H1 (cell line): ENCODE data around the gene PEX12. TPM values are rescaled to one million over a fixed set of nuclear protein-coding genes. Genes with fewer than 3 reads are reported as not detected.

Source experiments
- CTCF ChIA-PET: fragments of 300-600 bp; sonication (Branson Sonifier 250); formaldehyde crosslinking; loops from one replicate; lab custom pipeline; 2021; ENCODE audit not compliant: partially characterized antibody; lab: Charles Lee
- POLR2A ChIA-PET: fragments of 300-600 bp; sonication (Branson Sonifier 250); formaldehyde crosslinking; loops from one replicate; lab custom pipeline; 2021; ENCODE audit warnings: inconsistent platforms; ENCODE audit not compliant: partially characterized antibody; lab: Charles Lee
- DNase-seq, 2 experiments: peaks; one replicate each; pipeline versions ENCODE4 v3.0.0 to v3.0.0-alpha.2; 2010 to 2022; ENCODE audit warnings: low spot score in 2 of 2, low read depth in 1 of 2, mixed read lengths in 1 of 2
- FAIRE-seq: peaks from 2 replicates; lab custom pipeline; 2011; peaks lifted over from hg19 to GRCh38; lab: Jason Lieb, UNC
- H2AFZ ChIP-seq: 2 replicates; pipeline ENCODE4 v1.8.1; 2012; ENCODE audit warnings: low read length, inconsistent platforms
- H2AK5ac ChIP-seq: 2 replicates; pipeline ENCODE4 v1.6.1; 2013; ENCODE audit warnings: low read depth, low read length
- H2BK120ac ChIP-seq: replicated peaks from 2 replicates; pipeline ENCODE3; 2013; ENCODE audit warnings: low read depth, low read length, inconsistent platforms
- H2BK12ac ChIP-seq: 2 replicates; pipeline ENCODE4 v1.6.1; 2013; ENCODE audit warnings: low read depth, low read length
- H2BK15ac ChIP-seq: 2 replicates; pipeline ENCODE4 v1.6.1; 2013; ENCODE audit warnings: low read length
- H2BK20ac ChIP-seq: 2 replicates; pipeline ENCODE4 v1.6.1; 2013; ENCODE audit warnings: low read length
- H2BK5ac ChIP-seq: 2 replicates; pipeline ENCODE4 v1.6.1; 2013; ENCODE audit warnings: low read depth, low read length
- H3K14ac ChIP-seq: 2 replicates; pipeline ENCODE4 v1.6.1; 2013; ENCODE audit warnings: inconsistent platforms; ENCODE audit not compliant: insufficient read length
- H3K18ac ChIP-seq: 2 replicates; pipeline ENCODE4 v1.6.1; 2013; ENCODE audit warnings: low read length; ENCODE audit errors: extremely low read depth
- H3K23ac ChIP-seq: 2 replicates; pipeline ENCODE4 v1.6.1; 2013; ENCODE audit warnings: inconsistent platforms; ENCODE audit not compliant: insufficient read length
- H3K23me2 ChIP-seq: 2 replicates; pipeline ENCODE4 v1.6.1; 2013; ENCODE audit warnings: low read depth, low read length
- H3K27ac ChIP-seq: 2 replicates; pipeline ENCODE4 v1.6.1; 2011; ENCODE audit warnings: low read depth, low read length, inconsistent platforms
- H3K27me3 ChIP-seq, 4 experiments: replicated peaks in 1 of 4; 1 replicate in 1 of 4; 2 replicates in 3 of 4; pipeline versions ENCODE4 v1.6.1 to v1.8.1; 2011 to 2013; ENCODE audit warnings: low read length in 3 of 4, mild to moderate bottlenecking in 3 of 4, inconsistent platforms in 2 of 4, mixed read lengths in 2 of 4, moderate library complexity in 1 of 4; ENCODE audit not compliant: control insufficient read depth in 3 of 4, insufficient read depth in 3 of 4; ENCODE audit errors: extremely low read depth in 1 of 4
- H3K36me3 ChIP-seq, 4 experiments: 2 replicates each; pipeline versions ENCODE4 v1.6.1 to v1.8.1; 2011 to 2013; ENCODE audit warnings: mild to moderate bottlenecking in 4 of 4, low read length in 3 of 4, moderate library complexity in 2 of 4, control low read depth in 1 of 4, inconsistent platforms in 1 of 4; ENCODE audit not compliant: insufficient read depth in 4 of 4, control insufficient read depth in 2 of 4
- H3K4ac ChIP-seq: replicated peaks from 2 replicates; pipeline ENCODE3; 2013; ENCODE audit warnings: low read length, low read depth, mixed read lengths, inconsistent platforms; ENCODE audit not compliant: insufficient read length
- H3K4me1 ChIP-seq, 4 experiments: replicated peaks in 1 of 4; 1 replicate in 1 of 4; 2 replicates in 3 of 4; pipeline versions ENCODE4 v1.6.1 to v1.8.1; 2011 to 2013; ENCODE audit warnings: low read length in 3 of 4, inconsistent platforms in 2 of 4, mixed read lengths in 1 of 4; ENCODE audit not compliant: insufficient read depth in 4 of 4, control insufficient read depth in 3 of 4
- H3K4me2 ChIP-seq, 2 experiments: 2 replicates each; pipeline versions ENCODE4 v1.6.1 to v1.8.1; 2011 to 2013; ENCODE audit warnings: low read depth in 2 of 2, low read length in 2 of 2, control low read depth in 1 of 2, inconsistent platforms in 1 of 2, mild to moderate bottlenecking in 1 of 2; ENCODE audit not compliant: insufficient read depth in 1 of 2
- H3K4me3 ChIP-seq, 4 experiments: fragments of 200-600, 300-600 bp in 1 of 4; sonication (generic), shearing (Covaris generic), sonication (Bioruptor Twin) in 1 of 4; 2 replicates each; pipeline versions ENCODE4 v1.5.1 to v1.8.1; 2011 to 2016; ENCODE audit warnings: low read length in 4 of 4, low read depth in 3 of 4, control low read depth in 2 of 4, inconsistent platforms in 2 of 4, mild to moderate bottlenecking in 2 of 4, mixed read lengths in 1 of 4, moderate library complexity in 1 of 4; ENCODE audit not compliant: insufficient read depth in 2 of 4; ENCODE audit errors: extremely low read depth in 1 of 4
- H3K56ac ChIP-seq: replicated peaks from 2 replicates; pipeline ENCODE3; 2013; ENCODE audit warnings: low read depth, mild to moderate bottlenecking, mixed read lengths, low read length, inconsistent platforms; ENCODE audit not compliant: insufficient read length
- H3K79me1 ChIP-seq: 2 replicates; pipeline ENCODE4 v1.6.1; 2013; ENCODE audit warnings: low read depth, low read length, control low read depth
- H3K79me2 ChIP-seq, 2 experiments: 2 replicates each; pipeline versions ENCODE4 v1.6.1 to v1.8.1; 2012 to 2013; ENCODE audit warnings: low read length in 2 of 2, mild to moderate bottlenecking in 2 of 2, inconsistent platforms in 1 of 2; ENCODE audit not compliant: insufficient read depth in 2 of 2, control insufficient read depth in 1 of 2
- H3K9ac ChIP-seq, 4 experiments: replicated peaks in 1 of 4; 1 replicate in 1 of 4; 2 replicates in 3 of 4; pipeline versions ENCODE4 v1.6.1 to v1.8.1; 2011 to 2013; ENCODE audit warnings: low read depth in 3 of 4, low read length in 3 of 4, control low read depth in 2 of 4, mild to moderate bottlenecking in 2 of 4, moderate library complexity in 2 of 4, inconsistent platforms in 1 of 4; ENCODE audit errors: extremely low read depth in 1 of 4
- H3K9me3 ChIP-seq, 2 experiments: 2 replicates each; pipeline versions ENCODE4 v1.6.1 to v1.8.1; 2012 to 2013; ENCODE audit warnings: mild to moderate bottlenecking in 2 of 2, moderate library complexity in 2 of 2, control low read depth in 1 of 2, inconsistent platforms in 1 of 2, low read depth in 1 of 2, low read length in 1 of 2, mixed read lengths in 1 of 2; ENCODE audit not compliant: insufficient read depth in 2 of 2
- H4K20me1 ChIP-seq, 2 experiments: replicated peaks in 1 of 2; 2 replicates each; pipeline versions ENCODE3 to v1.8.1; 2011 to 2013; ENCODE audit warnings: inconsistent platforms in 2 of 2, low read length in 2 of 2, mild to moderate bottlenecking in 1 of 2; ENCODE audit not compliant: insufficient read depth in 2 of 2, control insufficient read depth in 1 of 2
- H4K5ac ChIP-seq: 2 replicates; pipeline ENCODE4 v1.6.1; 2013; ENCODE audit warnings: low read length, low read depth, mixed read lengths, inconsistent platforms; ENCODE audit not compliant: insufficient read length
- H4K8ac ChIP-seq: 2 replicates; pipeline ENCODE4 v1.8.0; 2013; ENCODE audit warnings: mild to moderate bottlenecking, moderate library complexity, low read length, inconsistent platforms; ENCODE audit not compliant: insufficient read depth; ENCODE audit errors: extremely low read depth
- H4K91ac ChIP-seq: replicated peaks from 2 replicates; pipeline ENCODE3; 2013; ENCODE audit warnings: low read length, mixed read lengths, inconsistent platforms; ENCODE audit not compliant: insufficient read length
- CREB1 ChIP-seq: IDR thresholded peaks from 2 replicates; pipeline ENCODE4 v1.6.1; 2012; ENCODE audit warnings: inconsistent platforms
- EZH2 ChIP-seq: fragments of 200-600 bp; sonication (generic); IDR thresholded peaks from 2 replicates; pipeline ENCODE4 v1.7.1; 2012; ENCODE audit warnings: low read depth, mild to moderate bottlenecking, moderate library complexity, low read length, inconsistent platforms; ENCODE audit not compliant: severe bottlenecking
- GABPA ChIP-seq: IDR thresholded peaks from 2 replicates; pipeline ENCODE4 v1.6.1; 2011; ENCODE audit warnings: mild to moderate bottlenecking, low read length, moderate library complexity, borderline replicate concordance; ENCODE audit not compliant: insufficient read depth
- KDM4A ChIP-seq: IDR thresholded peaks from one replicate; pipeline ENCODE4 v1.7.1; 2012; ENCODE audit warnings: low read depth, mild to moderate bottlenecking, moderate library complexity, low read length, inconsistent platforms; ENCODE audit not compliant: severe bottlenecking
- RBBP5 ChIP-seq: IDR thresholded peaks from 2 replicates; pipeline ENCODE4 v1.7.1; 2012; ENCODE audit warnings: low read depth, mild to moderate bottlenecking, inconsistent platforms, low read length, moderate library complexity, borderline replicate concordance
- RXRA ChIP-seq: IDR thresholded peaks from 2 replicates; pipeline ENCODE4 v1.6.1; 2011; ENCODE audit warnings: low read depth, mild to moderate bottlenecking, low read length, moderate library complexity; ENCODE audit not compliant: insufficient read depth
- WGBS, 2 experiments: shearing (Covaris generic) in 1 of 2; methylation state at CpG; one replicate each; pipeline versions ENCODE4 v1.1.6 to v1.1.7; 2013 to 2015; ENCODE audit warnings: low lambda C conversion rate in 2 of 2, mixed read lengths in 2 of 2, inconsistent platforms in 1 of 2, low coverage in 1 of 2, missing lambda C conversion rate in 1 of 2; ENCODE audit not compliant: insufficient replicate concordance in 2 of 2, insufficient coverage in 1 of 2, insufficient read length in 1 of 2; ENCODE audit errors: extremely low coverage in 1 of 2, missing lambda C conversion rate in 1 of 2; 5-methylcytosine and 5-hydroxymethylcytosine counted together
- polyA plus RNA-seq, 7 experiments: library from polyadenylated mRNA; depleted of rRNA in 3 of 7; stranded (reverse) in 5 of 7; unstranded in 2 of 7; fragments of >200 nt in 5 of 7; fragments of 200-250 nt in 2 of 7; gene quantifications; 1 replicate in 5 of 7; 2 replicates in 1 of 7; 4 replicates in 1 of 7; pipeline versions ENCODE4 v1.2.1 to v1.2.3, GENCODE V29; 2011 to 2013; ENCODE audit warnings: missing spikeins in 2 of 7, mixed read lengths in 2 of 7
- total RNA-seq: library from RNA; stranded (reverse); fragmentation: NEBNext Ultra II Directional; extraction: Animal tissue kit (Norgen Biotek cat#: 25700); gene quantifications from 2 replicates; pipeline ENCODE4 v1.2.1, GENCODE V29; 2021

Gene PEX12
- total and polyA plus RNA-seq, 2 of the 8 experiments (the other 6 are each of a cell fraction or from before 2014, with no cell fraction given), result 3.0 to 5.9 TPM

- Histone ChIP-seq H3K23me2 (peaks cover 2% of the 10 kb centered on the region), H3K14ac (no peak overlapping the region), H2BK12ac (no peak overlapping the region), H3K4ac (no peak overlapping the region), H4K91ac (no peak overlapping the region), H2BK15ac (no peak overlapping the region), H4K8ac (no peak overlapping the region), H3K9me3 (no peaks in the 10 kb centered on the region), H2AK5ac (no peak overlapping the region), H2AFZ (no peak overlapping the region), H3K56ac (no peak overlapping the region), H3K27ac (no peak overlapping the region), H3K4me3 (no peak overlapping the region), H3K4me2 (no peak overlapping the region), H4K5ac (no peak overlapping the region), H3K9ac (no peak overlapping the region), H3K79me1 (no peaks in the 10 kb centered on the region), H2BK20ac (no peak overlapping the region), H3K36me3 (no peaks in the 10 kb centered on the region), H3K4me1 (peaks cover 0 to 3% (median 0%) of the 10 kb centered on the region in 4 experiments; a peak in 2 of 7 replicates), H3K23ac (no peak overlapping the region), H3K27me3 (peaks cover 0 to 5% (median 0%) of the 10 kb centered on the region in 4 experiments; a peak in 3 of 7 replicates), H3K18ac (no peak overlapping the region), H4K20me1 (no peaks in the 10 kb centered on the region), H2BK120ac (no peak overlapping the region), H3K79me2 (peaks cover 0 to 12% of the 10 kb centered on the region in 2 experiments; a peak in 3 of 4 replicates), H2BK5ac (no peak overlapping the region)
- TF ChIP-seq EZH2 (no peak), CREB1 (no peak), GABPA (no peak), KDM4A (no peak), RXRA (no peak), RBBP5 (no peak)
- DNase-seq (no peak), FAIRE-seq (no peak)
- WGBS, 2 experiments, result 80% methylated on average over 1 of the region's 1 CpG; no CpG with 5 or more reads in 1 of the 2 experiments
- ChIA-PET CTCF (no interaction called here), POLR2A (no interaction called here)
Observed at GRCh38 chr17:35584061-35584460, 5.7 kb upstream of the PEX12 start.
